Peyer's patch (tissue), 4 donors: ENCODE results near the gene SDHA.
"Not testable (repeated sequence)": the region's sequence is repeated elsewhere in the genome, so short reads cannot be mapped to it uniquely, and the experiment has no call there.

Experiments used
- CTCF ChIP-seq, 6 experiments: fragments of 450-650 bp in 4 of 6; fragments of 200-600 bp in 2 of 6; sonication (generic) in 1 of 6; IDR thresholded peaks; one replicate each; pipeline ENCODE4 v1.5.1; 2017 to 2019; ENCODE audit warnings: antibody characterized with exemption in 6 of 6, mild to moderate bottlenecking in 3 of 6, moderate library complexity in 1 of 6
- POLR2A ChIP-seq, 2 donors: fragments of 450-650 bp; IDR thresholded peaks; one replicate each; pipeline ENCODE4 v1.5.1; 2017; ENCODE audit warnings: antibody characterized with exemption in 2 of 2, mild to moderate bottlenecking in 2 of 2, moderate library complexity in 2 of 2

GRCh38 chr5:235527-235926 is 17.4 kb downstream of the SDHA start:
- not testable (repeated sequence) for TF ChIP-seq CTCF, POLR2A (IDR thresholded peaks at IDR 0.05)
